ENCODE measurements around the gene FCMR. TPM values are rescaled to one million over a fixed set of nuclear protein-coding genes. Genes with fewer than 3 reads are reported as not detected.

FCMR gene
- total and polyA plus RNA-seq, 10 of the 15 experiments (the other 5 are each of a cell fraction or from before 2014, with no cell fraction given): 79.7 to 245 (median 123) TPM

- intact Hi-C loops (cut with micrococcal nuclease; ENCODE audit: unreplicated experiment): no loop called here
- Histone ChIP-seq H3K4me1 (ENCODE audit: control insufficient read depth, insufficient read depth, low read length) (peaks cover 14% of the 10 kb centered on the region), H3K4me2 (ENCODE audit: control insufficient read depth, insufficient read depth) (no peak overlapping the region), H3K9me3 (replicated peaks; ENCODE audit: control insufficient read depth, insufficient read depth, low read length) (no peaks in the 10 kb centered on the region), H3K27ac (ENCODE audit: control insufficient read depth, insufficient read depth) (no peak overlapping the region), H3K9ac (ENCODE audit: control insufficient read depth, insufficient read depth, low read length) (no peak overlapping the region), H3K79me2 (ENCODE audit: control insufficient read depth, insufficient read depth, low read length) (peaks cover 8% of the 10 kb centered on the region), H3K27me3 (replicated peaks in 1 of 2; ENCODE audit: control insufficient read depth in 2 of 2, insufficient read depth in 2 of 2, low read length in 1 of 2) (no peaks in the 10 kb centered on the region), H3K4me3 (no peak overlapping the region), H3K36me3 (ENCODE audit: control insufficient read depth in 2 of 2, insufficient read depth in 2 of 2, low read length in 1 of 2) (peaks cover 29 to 43% of the 10 kb centered on the region in 2 experiments), H4K20me1 (ENCODE audit: control insufficient read depth, insufficient read depth) (no peaks in the 10 kb centered on the region; the same call in 1 of the 2 replicates), H2AFZ (ENCODE audit: control insufficient read depth, low read depth, low read length) (no peak overlapping the region)
- WGBS (ENCODE audit: insufficient coverage, insufficient replicate concordance, low lambda C conversion rate, missing lambda C conversion rate): 98% methylated on average over 23 of the region's 23 CpGs
- ChIA-PET RAD21 (ENCODE audit: unreplicated experiment) (interaction anchor here (1.5 kb wide), 1 partner anchor 173 kb away, joined by 4 read pairs; no protein-coding TSS in a partner anchor), CTCF (interaction anchor here (1.1 to 5.9 kb wide), 9 partner anchors 9 to 182 kb away, joined by 3 to 59 read pairs (median 6); no protein-coding TSS in a partner anchor), POLR2A (no interaction called here), SMC1A (ENCODE audit: uncharacterized antibody, unreplicated experiment) (interaction anchor here (0.8 to 2.8 kb wide), 9 partner anchors 26 to 272 kb away, joined by 3 to 11 read pairs (median 4); partner anchors contain the start of gene DYRK3)
- no peak for ATAC-seq
- in situ Hi-C loops (cut with MboI): no loop called here
- TF ChIP-seq CTCF (IDR thresholded peaks at IDR 0.05 in 2 of 3, conservative IDR thresholded peaks at IDR 0.05 in 1 of 3; ENCODE audit: control insufficient read depth in 2 of 3, extremely low read depth in 1 of 3, insufficient read depth in 1 of 3, low read depth in 3 of 3, low read length in 3 of 3) (peak in 2 of 3 experiments; percentile 11 to 17; a peak in 1 of 6 replicates), YY1 (IDR thresholded peaks at IDR 0.05; ENCODE audit: low read depth, low read length) (0 out of 2 replicates have a peak, but pooled peaks have one; percentile 9), KDM1A (IDR thresholded peaks at IDR 0.05; ENCODE audit: borderline replicate concordance) (no peak)
- BruUV-seq (replicated peaks): no TSS peak
- no peak for FAIRE-seq
- DNase-seq (ENCODE audit: low read depth, low spot score): no peak
Observed at GRCh38 chr1:206907304-206907991, 14.3 kb downstream of the FCMR start.

Measured in GM12878 (cell line).